Tibial nerve (tissue), 4 donors: ENCODE data around the gene ABHD10.

Experiments used
- EP300 ChIP-seq, 2 donors: sonication (generic); formaldehyde crosslinking; IDR thresholded peaks; one replicate each; pipeline ENCODE4 v1.6.1; 2017; ENCODE audit warnings: antibody characterized with exemption in 2 of 2, mild to moderate bottlenecking in 1 of 2
- TF ChIP-seq, protein P1 (sequence below), 5 experiments: fragments of 200-600 bp in 3 of 5; fragments of 450-650 bp in 2 of 5; sonication (generic) in 3 of 5; IDR thresholded peaks; one replicate each; pipeline ENCODE4 v1.5.1; 2016 to 2019; ENCODE audit warnings: antibody characterized with exemption in 5 of 5, mild to moderate bottlenecking in 3 of 5, moderate library complexity in 2 of 5

DNA sequence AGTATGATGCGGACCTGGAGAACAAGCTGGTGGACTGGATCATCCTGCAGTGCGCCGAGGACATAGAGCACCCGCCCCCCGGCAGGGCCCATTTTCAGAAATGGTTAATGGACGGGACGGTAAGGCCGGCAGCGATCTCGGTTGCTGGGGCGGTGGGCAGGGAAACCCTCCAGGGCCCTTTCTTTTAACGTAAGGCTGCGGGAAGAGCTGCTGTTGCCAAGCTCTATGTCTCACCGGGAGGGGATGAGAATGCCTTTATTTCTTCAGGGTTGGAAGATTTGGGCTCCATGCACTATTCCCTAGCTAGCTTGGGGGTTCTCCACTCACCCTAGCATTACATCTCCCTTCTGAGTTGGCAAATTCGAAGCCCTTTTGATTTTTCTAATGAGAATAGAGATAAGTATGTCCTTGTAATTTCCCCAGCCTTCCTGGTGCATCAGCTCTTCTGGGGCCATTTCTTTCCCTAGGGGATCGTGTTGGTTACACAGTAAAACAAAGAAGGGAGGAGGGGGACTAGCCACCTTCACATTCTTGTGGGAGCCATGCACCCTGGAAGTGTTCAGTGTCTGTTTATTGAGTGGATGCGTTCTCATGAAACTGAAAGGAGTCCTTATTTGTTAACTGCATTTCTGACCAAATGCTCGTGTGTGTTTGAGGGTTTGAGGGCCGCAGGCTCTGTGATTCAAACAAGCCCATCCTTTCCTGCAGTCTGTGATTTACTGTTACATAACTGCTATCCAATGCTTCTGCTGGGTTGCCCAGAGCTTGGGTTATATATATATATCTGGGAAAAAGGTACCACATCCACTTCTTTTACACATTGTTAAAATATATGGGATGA lies 20.9 kb downstream of the ABHD10 start:
- TF ChIP-seq EP300 (IDR thresholded peaks at IDR 0.05): no peak
- TF ChIP-seq, protein P1, sequence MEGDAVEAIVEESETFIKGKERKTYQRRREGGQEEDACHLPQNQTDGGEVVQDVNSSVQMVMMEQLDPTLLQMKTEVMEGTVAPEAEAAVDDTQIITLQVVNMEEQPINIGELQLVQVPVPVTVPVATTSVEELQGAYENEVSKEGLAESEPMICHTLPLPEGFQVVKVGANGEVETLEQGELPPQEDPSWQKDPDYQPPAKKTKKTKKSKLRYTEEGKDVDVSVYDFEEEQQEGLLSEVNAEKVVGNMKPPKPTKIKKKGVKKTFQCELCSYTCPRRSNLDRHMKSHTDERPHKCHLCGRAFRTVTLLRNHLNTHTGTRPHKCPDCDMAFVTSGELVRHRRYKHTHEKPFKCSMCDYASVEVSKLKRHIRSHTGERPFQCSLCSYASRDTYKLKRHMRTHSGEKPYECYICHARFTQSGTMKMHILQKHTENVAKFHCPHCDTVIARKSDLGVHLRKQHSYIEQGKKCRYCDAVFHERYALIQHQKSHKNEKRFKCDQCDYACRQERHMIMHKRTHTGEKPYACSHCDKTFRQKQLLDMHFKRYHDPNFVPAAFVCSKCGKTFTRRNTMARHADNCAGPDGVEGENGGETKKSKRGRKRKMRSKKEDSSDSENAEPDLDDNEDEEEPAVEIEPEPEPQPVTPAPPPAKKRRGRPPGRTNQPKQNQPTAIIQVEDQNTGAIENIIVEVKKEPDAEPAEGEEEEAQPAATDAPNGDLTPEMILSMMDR (IDR thresholded peaks at IDR 0.05): no peak
